OCI-LY7 (cell line): Measurements from ENCODE around the gene PSAPL1. TPM values are rescaled to one million over a fixed set of nuclear protein-coding genes. Genes with fewer than 3 reads are reported as not detected.

Experiments used
- BruUV-seq: library from RNA; stranded (reverse); fragments of 400-500 nt; replicated peaks from 2 replicates; lab custom pipeline; 2021; lab: Mats Ljungman, UMichigan
- CTCF ChIA-PET: fragments of 300-600 bp; sonication (Branson Sonifier 250); formaldehyde crosslinking; loops from one replicate; lab custom pipeline; 2022; ENCODE audit warnings: antibody characterized with exemption; ENCODE audit not compliant: unreplicated experiment; lab: Charles Lee
- POLR2A ChIA-PET: fragments of 300-600 bp; sonication (Branson Sonifier 250); formaldehyde crosslinking; loops from one replicate; lab custom pipeline; 2022; ENCODE audit warnings: antibody characterized with exemption; lab: Charles Lee
- DNase-seq: peaks from one replicate; pipeline ENCODE4 v3.0.0-alpha.2; 2015; ENCODE audit warnings: low spot score
- H2AFZ ChIP-seq: fragments of 200-600 bp; sonication (generic), shearing (Covaris generic); 2 replicates; pipeline ENCODE4 v1.6.1; 2014; ENCODE audit warnings: mild to moderate bottlenecking, antibody characterized with exemption, low read length, moderate library complexity
- H3K27ac ChIP-seq: fragments of 200-600 bp; sonication (generic); 2 replicates; pipeline ENCODE4 v1.5.1; 2014; ENCODE audit warnings: mixed run types, low read depth, mild to moderate bottlenecking, moderate library complexity, low read length, inconsistent platforms; ENCODE audit not compliant: poor library complexity, severe bottlenecking
- H3K36me3 ChIP-seq: fragments of 200-600 bp; sonication (generic); 2 replicates; pipeline ENCODE4 v1.6.1; 2014; ENCODE audit warnings: mild to moderate bottlenecking, antibody characterized with exemption, low read length, moderate library complexity, mixed read lengths; ENCODE audit not compliant: insufficient read depth
- H3K4me1 ChIP-seq: fragments of 200-600 bp; sonication (generic); 2 replicates; pipeline ENCODE4 v1.5.1; 2014; ENCODE audit warnings: mild to moderate bottlenecking, low read length; ENCODE audit not compliant: insufficient read depth, poor library complexity, severe bottlenecking
- H3K4me2 ChIP-seq: fragments of 200-600 bp; sonication (generic); 2 replicates; pipeline ENCODE4 v1.6.1; 2014; ENCODE audit warnings: mild to moderate bottlenecking, low read length
- H3K4me3 ChIP-seq: fragments of 200-600 bp; sonication (generic); 2 replicates; pipeline ENCODE4 v1.5.1; 2014; ENCODE audit warnings: mild to moderate bottlenecking, low read depth, low read length; ENCODE audit not compliant: poor library complexity, severe bottlenecking
- H3K79me2 ChIP-seq: fragments of 200-600 bp; sonication (generic); 2 replicates; pipeline ENCODE4 v1.6.1; 2016; ENCODE audit warnings: low read depth, mild to moderate bottlenecking, low read length, moderate library complexity, mixed read lengths; ENCODE audit not compliant: insufficient read depth
- H3K9me2 ChIP-seq: fragments of 200-600 bp; sonication (generic); 2 replicates; pipeline ENCODE4 v1.6.1; 2016; ENCODE audit warnings: mild to moderate bottlenecking, low read length, mixed read lengths; ENCODE audit not compliant: insufficient read depth
- H3K9me3 ChIP-seq: fragments of 200-600 bp; sonication (generic); 2 replicates; pipeline ENCODE4 v1.6.1; 2014; ENCODE audit warnings: mild to moderate bottlenecking, mixed run types, low read length, mixed read lengths
- H4K20me1 ChIP-seq: fragments of 200-600 bp; sonication (generic); 2 replicates; pipeline ENCODE4 v1.6.1; 2014; ENCODE audit warnings: mild to moderate bottlenecking, antibody characterized with exemption, low read length, moderate library complexity, mixed read lengths; ENCODE audit not compliant: insufficient read depth
- CTCF ChIP-seq: fragments of 200-600 bp; sonication (generic); conservative IDR thresholded peaks from 2 replicates; pipeline ENCODE4 v1.5.1; 2014; ENCODE audit warnings: mild to moderate bottlenecking, antibody characterized with exemption, low read length, moderate library complexity, mixed read lengths
- EZH2phosphoT487 ChIP-seq: fragments of 200-600 bp; sonication (generic); IDR thresholded peaks from 2 replicates; pipeline ENCODE4 v1.6.1; 2018; ENCODE audit warnings: low read depth, borderline replicate concordance, mild to moderate bottlenecking, mixed run types, antibody characterized with exemption, low read length, moderate library complexity, mixed read lengths
- intact Hi-C: fragments of 100-400 bp; cut with micrococcal nuclease; formaldehyde crosslinking; loops from one replicate; pipeline ENCODE4 v1.10.0; 2022; ENCODE audit not compliant: unreplicated experiment
- total RNA-seq, 2 experiments: library from RNA; depleted of rRNA in 1 of 2; stranded (reverse); fragments of >200 nt in 1 of 2; shearing (Covaris generic) in 1 of 2; gene quantifications; 2 replicates each; pipeline ENCODE4 v1.2.3, GENCODE V29; 2014 to 2022

The PSAPL1 gene
- total RNA-seq, 2 experiments from 2014 or later, result not detected

- BruUV-seq, result no TSS peak
- no peak overlapping the region for H2AFZ ChIP-seq
Measured at GRCh38 chr4:7476820-7477219, 42.1 kb upstream of the PSAPL1 start.

GRCh38 chr4:7475207-7475606 lies 40.5 kb upstream of the PSAPL1 start:
- Histone ChIP-seq H3K4me1 (no peaks in the 10 kb centered on the region), H3K36me3 (no peaks in the 10 kb centered on the region), H3K79me2 (no peaks in the 10 kb centered on the region), H3K9me3 (no peaks in the 10 kb centered on the region), H3K27ac (no peak overlapping the region), H3K4me2 (no peak overlapping the region), H2AFZ (no peak overlapping the region), H3K9me2 (no peaks in the 10 kb centered on the region), H4K20me1 (no peaks in the 10 kb centered on the region), H3K4me3 (no peak overlapping the region)
- BruUV-seq, result no TSS peak
- intact Hi-C loops, result no loop called here
- ChIA-PET CTCF (interaction anchor here (0.6 kb wide), 1 partner anchor 8 kb away, joined by 6 read pairs; no protein-coding TSS in a partner anchor), POLR2A (no interaction called here)
- TF ChIP-seq CTCF, result no peak
- TF ChIP-seq EZH2phosphoT487, result no peak
- no peak for DNase-seq

More at GRCh38 chr4:7476820-7477219, 42.1 kb upstream of the PSAPL1 start:
- intact Hi-C loops, result no loop called here
- POLR2A ChIA-PET, result no interaction called here
- H3K4me1 ChIP-seq, result no peaks in the 10 kb centered on the region
- H3K9me2 ChIP-seq, result no peaks in the 10 kb centered on the region
- H3K4me2 ChIP-seq, result no peak overlapping the region
- no peak for DNase-seq
- CTCF ChIA-PET, result no interaction called here
- H3K79me2 ChIP-seq, result no peaks in the 10 kb centered on the region
- no peak overlapping the region for H3K27ac ChIP-seq
- H4K20me1 ChIP-seq, result no peaks in the 10 kb centered on the region
- TF ChIP-seq EZH2phosphoT487 (no peak), CTCF (no peak)
- no peak overlapping the region for H3K4me3 ChIP-seq
- H3K9me3 ChIP-seq, result no peaks in the 10 kb centered on the region
- no peaks in the 10 kb centered on the region for H3K36me3 ChIP-seq

- TF ChIP-seq CTCF (no peak), EZH2phosphoT487 (no peak)
- Histone ChIP-seq H3K36me3 (no peaks in the 10 kb centered on the region), H3K4me3 (no peak overlapping the region), H2AFZ (no peak overlapping the region), H3K79me2 (no peaks in the 10 kb centered on the region), H3K9me3 (no peaks in the 10 kb centered on the region), H3K9me2 (no peaks in the 10 kb centered on the region), H3K27ac (no peak overlapping the region), H3K4me1 (no peaks in the 10 kb centered on the region), H4K20me1 (no peaks in the 10 kb centered on the region), H3K4me2 (no peak overlapping the region)
- ChIA-PET POLR2A (no interaction called here), CTCF (no interaction called here)
- DNase-seq, result no peak
- intact Hi-C loops, result no loop called here
- no TSS peak for BruUV-seq
Measured at GRCh38 chr4:7474320-7474719, 39.6 kb upstream of the PSAPL1 start.
